Skeletal muscle satellite cell (primary cell): ENCODE data around the gene SCUBE1.

Source experiments
- H3K27me3 ChIP-seq: 2 replicates; pipeline ENCODE4 v1.7.0; 2013; ENCODE audit warnings: low read length; ENCODE audit not compliant: control insufficient read depth, insufficient read depth
- H3K36me3 ChIP-seq: 2 replicates; pipeline ENCODE4 v1.7.0; 2013; ENCODE audit warnings: mild to moderate bottlenecking, control low read depth, low read length; ENCODE audit not compliant: insufficient read depth
- H3K4me1 ChIP-seq: 2 replicates; pipeline ENCODE4 v1.7.0; 2013; ENCODE audit warnings: low read length; ENCODE audit not compliant: control insufficient read depth, insufficient read depth
- H3K4me2 ChIP-seq: 2 replicates; pipeline ENCODE4 v1.7.0; 2013; ENCODE audit warnings: mild to moderate bottlenecking, low read length
- H3K4me3 ChIP-seq: 2 replicates; pipeline ENCODE4 v1.7.0; 2013; ENCODE audit warnings: low read length
- H3K9ac ChIP-seq: 2 replicates; pipeline ENCODE4 v1.7.0; 2013; ENCODE audit warnings: mild to moderate bottlenecking, low read depth, low read length, moderate library complexity
- H3K9me3 ChIP-seq: replicated peaks from 2 replicates; pipeline ENCODE4 v1.7.0; 2013; ENCODE audit warnings: mild to moderate bottlenecking, control low read depth, low read length

The SCUBE1 gene

GRCh38 chr22:43260331-43261231 lies 82.6 kb downstream of the SCUBE1 start:
- H3K4me2 ChIP-seq, result no peak overlapping the region
- peaks cover 68% of the 10 kb centered on the region for H3K27me3 ChIP-seq
- H3K4me3 ChIP-seq, result no peak overlapping the region
- no peak overlapping the region for H3K9ac ChIP-seq
- H3K36me3 ChIP-seq, result no peaks in the 10 kb centered on the region
- H3K9me3 ChIP-seq, result no peaks in the 10 kb centered on the region
- H3K4me1 ChIP-seq, result peaks cover 10% of the 10 kb centered on the region

DNA sequence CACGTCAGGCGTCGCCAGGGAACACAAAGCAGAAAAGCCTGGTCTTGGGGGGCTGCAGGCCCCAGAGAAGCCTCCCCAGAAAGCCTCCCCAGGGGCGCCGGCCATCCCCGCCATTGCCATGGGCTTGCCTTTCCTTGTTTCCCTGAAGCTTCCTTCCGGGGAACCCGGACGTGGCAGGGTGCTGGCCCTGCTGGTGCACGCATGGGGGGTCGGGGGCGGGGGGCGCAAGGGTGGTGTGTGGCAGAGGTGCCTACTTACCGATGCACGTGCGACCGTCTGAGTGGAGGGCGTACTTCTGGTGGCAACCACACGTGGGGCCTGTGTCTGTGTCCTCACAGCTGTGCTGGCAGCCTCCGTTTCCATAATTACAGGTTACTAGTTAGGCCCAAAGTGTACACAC lies 85.2 kb downstream of the SCUBE1 start:
- no peak overlapping the region for H3K9ac ChIP-seq
- H3K4me1 ChIP-seq, result no peaks in the 10 kb centered on the region

GRCh38 chr22:43257549-43257948 lies 85.6 kb downstream of the SCUBE1 start:
- no peak overlapping the region for H3K4me2 ChIP-seq
- H3K4me3 ChIP-seq, result no peak overlapping the region
- no peaks in the 10 kb centered on the region for H3K9me3 ChIP-seq
- H3K4me1 ChIP-seq, result no peaks in the 10 kb centered on the region
- peaks cover 43% of the 10 kb centered on the region for H3K27me3 ChIP-seq
- no peaks in the 10 kb centered on the region for H3K36me3 ChIP-seq
- no peak overlapping the region for H3K9ac ChIP-seq

More for the DNA sequence above, 85.2 kb downstream of the SCUBE1 start:
- Histone ChIP-seq H3K4me3 (no peak overlapping the region), H3K4me2 (no peak overlapping the region), H3K27me3 (peaks cover 47% of the 10 kb centered on the region), H3K36me3 (no peaks in the 10 kb centered on the region), H3K9me3 (no peaks in the 10 kb centered on the region)

DNA sequence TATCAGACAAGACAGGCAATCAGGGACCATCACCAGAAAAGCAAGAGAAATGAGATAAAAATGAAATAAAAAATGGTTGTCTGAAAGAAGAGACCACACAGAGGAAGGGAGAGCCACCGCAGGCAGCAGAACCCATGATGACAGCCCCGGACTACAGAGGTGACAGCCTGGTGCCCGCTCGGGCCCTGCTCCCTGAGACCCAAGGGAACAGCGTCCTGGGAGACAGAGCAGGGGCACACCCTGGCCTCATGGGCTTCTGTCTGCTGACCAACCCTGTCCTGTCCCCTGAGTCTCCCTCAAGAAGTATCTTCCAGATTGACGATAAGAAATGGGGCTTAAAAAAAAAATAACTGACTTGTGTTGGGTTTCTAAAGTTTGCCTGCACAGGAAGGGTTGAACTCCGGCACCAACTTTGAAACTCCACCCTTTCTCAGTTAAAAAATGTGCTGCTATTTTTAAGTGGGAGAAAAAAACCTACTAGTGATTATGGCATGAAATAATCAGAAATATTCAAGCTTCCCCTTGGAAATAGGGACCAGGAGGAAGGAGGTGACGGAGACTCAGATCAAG lies 86.1 kb downstream of the SCUBE1 start:
- no peak overlapping the region for H3K4me2 ChIP-seq
- H3K4me3 ChIP-seq, result no peak overlapping the region
- no peaks in the 10 kb centered on the region for H3K9me3 ChIP-seq
- H3K36me3 ChIP-seq, result no peaks in the 10 kb centered on the region
- H3K4me1 ChIP-seq, result no peaks in the 10 kb centered on the region
- peaks cover 38% of the 10 kb centered on the region for H3K27me3 ChIP-seq
- H3K9ac ChIP-seq, result no peak overlapping the region

DNA sequence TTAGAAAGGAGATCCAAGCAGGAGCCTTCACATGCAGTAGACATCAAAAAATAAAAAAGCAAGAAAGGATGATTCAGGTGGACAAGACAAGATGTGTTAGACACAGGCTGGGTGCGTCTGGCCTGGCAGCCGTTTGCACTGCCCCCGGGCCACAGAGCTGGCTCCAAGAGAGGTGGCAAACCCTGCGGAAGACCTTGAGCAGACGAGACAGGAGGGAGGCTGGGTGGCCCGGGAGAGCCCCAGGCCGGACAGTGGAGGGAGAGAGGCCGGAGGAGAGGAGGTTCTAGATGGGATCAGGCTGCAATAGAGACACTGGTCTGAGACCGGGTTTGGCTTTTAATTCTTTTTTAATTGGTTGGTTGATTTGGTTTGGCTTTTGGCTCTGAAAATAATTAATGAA lies 86.6 kb downstream of the SCUBE1 start:
- H3K4me1 ChIP-seq, result no peaks in the 10 kb centered on the region
- H3K4me2 ChIP-seq, result no peak overlapping the region
- no peaks in the 10 kb centered on the region for H3K36me3 ChIP-seq
- no peak overlapping the region for H3K9ac ChIP-seq
- peaks cover 35% of the 10 kb centered on the region for H3K27me3 ChIP-seq
- H3K4me3 ChIP-seq, result no peak overlapping the region
- H3K9me3 ChIP-seq, result no peaks in the 10 kb centered on the region

DNA sequence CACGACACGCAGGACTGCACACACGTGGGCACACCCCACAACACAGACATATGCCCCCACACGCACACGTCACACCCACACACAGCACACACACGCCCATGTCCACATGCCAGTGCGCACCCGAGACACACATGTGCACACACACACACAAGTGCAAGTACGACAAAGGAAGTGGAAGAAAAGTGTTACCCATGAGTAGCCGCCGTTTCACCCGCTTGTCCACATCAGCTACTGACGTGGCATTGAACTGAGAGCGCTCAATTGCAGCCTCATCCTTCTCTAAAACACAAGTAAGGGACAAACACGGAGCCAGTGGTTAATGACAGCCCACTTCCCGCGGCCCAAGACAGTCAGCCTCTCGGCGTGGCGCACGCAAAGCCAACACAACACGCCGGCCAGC lies 87.9 kb downstream of the SCUBE1 start:
- Histone ChIP-seq H3K4me2 (no peak overlapping the region), H3K9me3 (no peaks in the 10 kb centered on the region), H3K4me1 (no peaks in the 10 kb centered on the region), H3K4me3 (no peak overlapping the region), H3K36me3 (no peaks in the 10 kb centered on the region), H3K9ac (no peak overlapping the region), H3K27me3 (peaks cover 33% of the 10 kb centered on the region)

DNA sequence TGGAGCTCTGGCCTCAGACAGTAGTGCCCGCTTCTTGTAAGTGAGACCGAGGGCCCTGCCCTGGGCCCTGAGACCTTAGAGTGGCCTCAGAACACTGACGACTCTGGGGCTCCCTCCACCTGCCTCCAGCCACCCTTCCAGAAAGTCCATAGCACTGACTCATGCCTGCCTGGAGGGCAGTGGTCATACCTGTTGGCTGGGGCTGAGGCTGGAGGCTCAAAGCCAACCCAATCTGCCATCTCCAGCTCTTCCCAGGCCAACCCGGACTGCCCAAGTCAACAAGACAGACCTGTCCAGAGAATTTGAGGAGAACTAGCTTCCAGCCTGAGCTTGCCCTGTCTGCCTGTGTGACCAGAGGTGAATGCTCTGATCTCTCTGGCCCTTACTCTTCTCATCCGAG lies 89.3 kb downstream of the SCUBE1 start:
- no peak overlapping the region for H3K4me3 ChIP-seq
- peaks cover 26% of the 10 kb centered on the region for H3K27me3 ChIP-seq
- H3K9me3 ChIP-seq, result no peaks in the 10 kb centered on the region
- H3K36me3 ChIP-seq, result no peaks in the 10 kb centered on the region
- H3K4me2 ChIP-seq, result no peak overlapping the region
- no peak overlapping the region for H3K9ac ChIP-seq
- H3K4me1 ChIP-seq, result no peaks in the 10 kb centered on the region

- peaks cover 22% of the 10 kb centered on the region for H3K27me3 ChIP-seq
- H3K4me1 ChIP-seq, result no peaks in the 10 kb centered on the region
- H3K9me3 ChIP-seq, result no peaks in the 10 kb centered on the region
- H3K4me2 ChIP-seq, result no peak overlapping the region
- no peak overlapping the region for H3K9ac ChIP-seq
- no peak overlapping the region for H3K4me3 ChIP-seq
- H3K36me3 ChIP-seq, result no peaks in the 10 kb centered on the region
Measured at GRCh38 chr22:43252319-43252718, 90.9 kb downstream of the SCUBE1 start.

DNA sequence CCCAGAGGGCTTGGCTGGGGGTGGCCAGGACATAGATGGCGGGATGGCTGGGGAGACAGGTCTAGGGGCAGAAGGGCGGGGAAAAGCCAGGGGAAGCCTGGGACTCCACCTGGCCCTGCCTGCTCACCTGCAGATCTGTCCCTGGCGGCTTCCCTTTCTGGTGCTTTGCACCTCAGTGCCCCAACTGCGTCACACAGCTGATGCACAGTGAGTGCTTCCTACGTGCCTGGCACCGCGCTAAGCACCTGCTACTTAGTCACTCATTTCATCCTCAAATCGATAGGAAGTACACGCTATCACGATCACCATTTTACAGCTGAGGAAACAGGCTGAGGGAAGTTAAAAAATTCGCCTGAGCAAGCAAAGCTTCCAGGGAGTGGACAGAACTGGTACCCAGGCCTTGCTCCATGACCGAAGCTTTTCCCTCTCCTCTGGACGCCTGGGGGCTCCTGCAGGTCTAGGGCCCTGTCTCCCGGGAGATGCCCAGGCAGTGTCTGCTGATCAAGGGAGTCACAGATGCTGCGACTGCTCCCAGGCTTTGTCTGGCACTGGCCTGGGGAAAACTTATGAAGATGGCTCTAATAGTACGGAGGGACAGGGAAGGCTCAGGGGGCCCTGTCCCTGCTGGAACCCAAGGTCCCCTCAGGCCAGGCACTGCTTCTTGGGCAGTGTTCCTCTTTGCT lies 93.2 kb downstream of the SCUBE1 start:
- Histone ChIP-seq H3K9me3 (no peaks in the 10 kb centered on the region), H3K9ac (no peak overlapping the region), H3K4me3 (no peak overlapping the region), H3K4me1 (no peaks in the 10 kb centered on the region), H3K36me3 (no peaks in the 10 kb centered on the region), H3K27me3 (peaks cover 20% of the 10 kb centered on the region), H3K4me2 (no peak overlapping the region)

- H3K9ac ChIP-seq, result no peak overlapping the region
- peaks cover 31% of the 10 kb centered on the region for H3K27me3 ChIP-seq
- no peaks in the 10 kb centered on the region for H3K36me3 ChIP-seq
- no peaks in the 10 kb centered on the region for H3K9me3 ChIP-seq
- H3K4me2 ChIP-seq, result no peak overlapping the region
- H3K4me1 ChIP-seq, result no peaks in the 10 kb centered on the region
- no peak overlapping the region for H3K4me3 ChIP-seq
Measured at GRCh38 chr22:43247546-43248260, 95.5 kb downstream of the SCUBE1 start.

- no peak overlapping the region for H3K4me2 ChIP-seq
- no peaks in the 10 kb centered on the region for H3K4me1 ChIP-seq
- H3K9ac ChIP-seq, result no peak overlapping the region
- H3K4me3 ChIP-seq, result no peak overlapping the region
- H3K36me3 ChIP-seq, result no peaks in the 10 kb centered on the region
- H3K9me3 ChIP-seq, result no peaks in the 10 kb centered on the region
- peaks cover 38% of the 10 kb centered on the region for H3K27me3 ChIP-seq
Measured at GRCh38 chr22:43246188-43246587, 97.0 kb downstream of the SCUBE1 start.
